ENCODE measurements around the gene FAM131A. TPM values are rescaled to one million over a fixed set of nuclear protein-coding genes. Genes with fewer than 3 reads are reported as not detected.

The FAM131A gene, protein sequence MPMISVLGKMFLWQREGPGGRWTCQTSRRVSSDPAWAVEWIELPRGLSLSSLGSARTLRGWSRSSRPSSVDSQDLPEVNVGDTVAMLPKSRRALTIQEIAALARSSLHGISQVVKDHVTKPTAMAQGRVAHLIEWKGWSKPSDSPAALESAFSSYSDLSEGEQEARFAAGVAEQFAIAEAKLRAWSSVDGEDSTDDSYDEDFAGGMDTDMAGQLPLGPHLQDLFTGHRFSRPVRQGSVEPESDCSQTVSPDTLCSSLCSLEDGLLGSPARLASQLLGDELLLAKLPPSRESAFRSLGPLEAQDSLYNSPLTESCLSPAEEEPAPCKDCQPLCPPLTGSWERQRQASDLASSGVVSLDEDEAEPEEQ
- 4.8 and 5.9 TPM in 2 replicates for total RNA-seq (2014; rRNA removed; shearing (Covaris generic))

DNA sequence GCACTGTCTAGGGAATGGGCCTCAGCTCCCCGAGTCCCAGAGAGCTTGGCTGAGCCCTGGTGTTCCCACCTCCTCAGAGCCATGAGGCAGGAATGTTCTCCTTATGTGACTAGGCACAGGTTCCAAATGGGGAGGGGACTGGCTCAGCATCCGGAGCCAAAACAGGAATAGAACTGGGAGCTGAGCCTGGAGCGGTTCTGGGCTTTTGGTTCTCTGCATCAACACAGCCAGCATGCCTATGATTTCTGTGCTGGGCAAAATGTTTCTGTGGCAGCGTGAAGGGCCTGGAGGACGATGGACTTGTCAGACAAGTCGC is at the start of gene FAM131A:
Gene FAM131A (plus strand): TSS at position 202 of the 316 bp plus-strand sequence. CDS start 31 bp downstream, at position 233.
- Histone ChIP-seq H3K9me3 (replicated peaks) (no peaks in the 10 kb centered on the region), H3K4me1 (peaks cover 7% of the 10 kb centered on the region; the same call in 1 of the 2 replicates), H3K27ac (no peak within 1 kb of the TSS), H3K36me3 (peaks cover 26% of the 10 kb centered on the region), H3K4me3 (peak within 1 kb of the TSS; percentile 63), H3K27me3 (no peaks in the 10 kb centered on the region)
- no peak for DNase-seq

DNA sequence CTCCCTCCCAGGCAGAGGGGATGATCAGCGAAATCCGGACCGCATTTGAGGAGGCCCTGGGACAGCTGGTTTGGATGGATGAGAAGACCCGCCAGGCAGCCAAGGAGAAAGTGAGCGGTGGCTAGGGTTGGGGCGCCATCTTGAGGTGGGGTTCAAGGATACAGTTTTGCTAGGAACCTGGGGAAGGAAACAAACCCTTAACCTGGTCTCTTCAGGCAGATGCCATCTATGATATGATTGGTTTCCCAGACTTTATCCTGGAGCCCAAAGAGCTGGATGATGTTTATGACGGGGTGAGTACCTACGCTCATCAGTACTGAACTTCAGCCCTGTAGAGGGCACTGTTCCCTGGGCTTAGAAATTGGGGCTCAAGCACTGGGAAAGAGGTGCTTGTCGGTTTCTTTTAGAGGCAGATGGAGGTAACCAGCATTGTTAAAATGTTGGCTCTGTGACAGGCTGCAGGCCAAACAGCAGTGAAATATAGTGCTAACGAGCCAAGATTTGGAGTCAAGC is 47.9 kb upstream of the FAM131A start:
- H3K4me3 ChIP-seq: no peak overlapping the region
- H3K4me1 ChIP-seq: no peaks in the 10 kb centered on the region
- H3K27me3 ChIP-seq: no peaks in the 10 kb centered on the region; the same call in 1 of the 2 replicates
- no peaks in the 10 kb centered on the region for H3K36me3 ChIP-seq
- DNase-seq: peak; percentile 79 to 88
- no peaks in the 10 kb centered on the region for H3K9me3 ChIP-seq (replicated peaks)
- no peak overlapping the region for H3K27ac ChIP-seq

DNA sequence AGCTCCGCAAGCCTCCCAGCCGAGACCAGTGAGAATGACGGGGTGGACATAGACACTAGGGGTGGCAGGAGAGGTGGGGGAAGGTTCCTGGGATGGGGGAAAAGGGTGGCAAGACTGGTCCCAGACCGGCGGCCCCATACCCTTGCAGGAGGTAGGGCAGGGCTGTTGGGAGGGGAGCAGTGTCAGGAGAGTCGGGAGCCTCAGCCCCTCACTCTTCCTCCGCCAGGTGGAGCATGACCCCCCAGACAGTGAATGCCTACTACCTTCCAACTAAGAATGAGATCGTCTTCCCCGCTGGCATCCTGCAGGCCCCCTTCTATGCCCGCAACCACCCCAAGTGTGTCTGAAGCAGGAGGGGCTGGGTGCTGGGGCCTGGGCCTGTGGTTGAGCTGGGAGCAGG is 47.1 kb upstream of the FAM131A start:
- no peaks in the 10 kb centered on the region for H3K4me1 ChIP-seq
- no peak for DNase-seq
- H3K36me3 ChIP-seq: no peaks in the 10 kb centered on the region
- no peak overlapping the region for H3K4me3 ChIP-seq
- no peaks in the 10 kb centered on the region; the same call in 1 of the 2 replicates for H3K27me3 ChIP-seq
- no peak overlapping the region for H3K27ac ChIP-seq
- H3K9me3 ChIP-seq (replicated peaks): no peaks in the 10 kb centered on the region

DNA sequence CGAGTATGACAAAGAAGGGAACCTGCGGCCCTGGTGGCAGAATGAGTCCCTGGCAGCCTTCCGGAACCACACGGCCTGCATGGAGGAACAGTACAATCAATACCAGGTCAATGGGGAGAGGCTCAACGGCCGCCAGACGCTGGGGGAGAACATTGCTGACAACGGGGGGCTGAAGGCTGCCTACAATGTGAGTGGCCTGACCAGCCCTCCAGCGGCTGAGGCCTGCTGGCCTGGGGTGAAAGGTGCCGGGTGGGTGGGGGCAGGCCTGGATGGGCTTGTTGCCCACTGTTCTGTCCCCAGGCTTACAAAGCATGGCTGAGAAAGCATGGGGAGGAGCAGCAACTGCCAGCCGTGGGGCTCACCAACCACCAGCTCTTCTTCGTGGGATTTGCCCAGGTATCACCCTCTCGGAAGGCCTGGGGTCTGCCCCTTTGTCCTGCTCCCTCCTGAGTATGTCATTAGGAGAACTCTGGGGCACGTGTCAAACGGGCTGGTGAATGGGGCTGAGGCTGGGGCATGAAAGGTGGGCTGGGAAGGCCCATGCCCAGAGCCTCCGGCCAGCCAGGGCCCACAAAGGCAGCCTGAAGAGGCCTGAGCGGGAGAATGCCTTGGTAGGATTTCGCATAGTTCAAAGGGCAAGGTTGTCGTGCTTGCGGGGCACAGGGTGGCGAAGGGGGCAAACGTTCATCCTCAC is 46.2 kb upstream of the FAM131A start:
- no peaks in the 10 kb centered on the region for H3K36me3 ChIP-seq
- DNase-seq: no peak
- H3K4me1 ChIP-seq: no peaks in the 10 kb centered on the region
- no peak overlapping the region for H3K4me3 ChIP-seq
- no peak overlapping the region for H3K27ac ChIP-seq
- no peaks in the 10 kb centered on the region; the same call in 1 of the 2 replicates for H3K27me3 ChIP-seq
- no peaks in the 10 kb centered on the region for H3K9me3 ChIP-seq (replicated peaks)

DNA sequence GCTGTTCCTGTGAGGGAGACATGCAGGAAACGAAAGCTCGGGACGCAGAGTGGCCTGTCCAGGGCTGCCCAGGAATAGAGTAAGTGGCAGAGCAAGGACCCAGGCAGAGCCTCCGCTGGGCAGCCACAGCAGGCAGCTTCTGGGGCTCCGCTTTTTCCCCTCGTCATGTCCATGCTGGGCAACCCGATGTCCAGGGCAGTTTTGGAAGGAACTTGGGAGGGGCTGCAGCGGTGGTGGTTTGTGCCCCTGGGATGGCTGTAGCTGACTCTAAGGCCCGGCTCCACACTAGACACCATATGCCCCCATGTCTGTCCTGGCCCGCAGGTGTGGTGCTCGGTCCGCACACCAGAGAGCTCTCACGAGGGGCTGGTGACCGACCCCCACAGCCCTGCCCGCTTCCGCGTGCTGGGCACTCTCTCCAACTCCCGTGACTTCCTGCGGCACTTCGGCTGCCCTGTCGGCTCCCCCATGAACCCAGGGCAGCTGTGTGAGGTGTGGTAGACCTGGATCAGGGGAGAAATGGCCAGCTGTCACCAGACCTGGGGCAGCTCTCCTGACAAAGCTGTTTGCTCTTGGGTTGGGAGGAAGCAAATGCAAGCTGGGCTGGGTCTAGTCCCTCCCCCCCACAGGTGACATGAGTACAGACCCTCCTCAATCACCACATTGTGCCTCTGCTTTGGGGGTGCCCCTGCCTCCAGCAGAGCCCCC is 45.5 kb upstream of the FAM131A start:
- DNase-seq: no peak
- Histone ChIP-seq H3K27ac (no peak overlapping the region), H3K36me3 (no peaks in the 10 kb centered on the region), H3K4me1 (no peaks in the 10 kb centered on the region), H3K9me3 (replicated peaks) (no peaks in the 10 kb centered on the region), H3K4me3 (no peak overlapping the region), H3K27me3 (no peaks in the 10 kb centered on the region; the same call in 1 of the 2 replicates)

DNA sequence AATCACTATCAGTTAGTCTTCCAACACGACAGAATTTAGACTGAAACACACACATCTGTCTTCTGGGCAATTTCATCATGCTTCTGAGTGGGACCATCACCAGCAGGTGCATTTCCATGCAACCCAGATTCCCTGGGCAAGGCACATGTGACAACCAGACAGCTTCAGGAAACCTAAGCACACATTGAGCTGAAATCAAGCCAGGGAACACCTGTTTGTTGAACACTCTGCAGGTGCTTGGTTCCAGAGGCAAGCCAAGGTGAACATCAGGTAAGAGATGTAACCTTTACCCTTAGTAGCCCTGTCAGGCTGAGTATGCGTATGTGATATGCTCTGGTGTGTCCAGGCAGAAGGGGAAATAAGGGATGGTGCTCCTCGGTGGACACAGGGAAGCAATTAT is 41.6 kb upstream of the FAM131A start:
- H3K27ac ChIP-seq: no peak overlapping the region
- H3K9me3 ChIP-seq (replicated peaks): no peaks in the 10 kb centered on the region
- H3K27me3 ChIP-seq: no peaks in the 10 kb centered on the region; the same call in 1 of the 2 replicates
- H3K4me3 ChIP-seq: no peak overlapping the region
- peaks cover 6% of the 10 kb centered on the region; the same call in 1 of the 2 replicates for H3K36me3 ChIP-seq
- DNase-seq: no peak
- no peaks in the 10 kb centered on the region for H3K4me1 ChIP-seq

DNA sequence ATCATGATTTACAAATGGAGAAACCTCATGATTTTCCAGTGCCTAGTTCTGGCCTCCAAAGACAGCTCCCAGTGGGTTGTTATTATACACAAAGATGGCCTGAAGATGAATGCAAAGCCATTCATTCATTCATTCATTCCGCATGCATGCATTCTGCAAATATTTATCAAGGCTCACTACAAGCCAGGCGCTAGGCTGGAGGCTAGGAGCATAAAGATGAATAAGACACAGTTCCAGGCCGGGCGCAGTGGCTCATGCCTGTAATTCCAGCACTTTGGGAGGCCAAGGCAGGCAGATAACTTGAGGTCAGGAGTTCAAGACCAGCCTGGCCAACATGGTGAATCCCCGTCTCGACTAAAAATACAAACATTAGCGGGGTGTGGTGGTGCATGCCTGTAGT is 40.8 kb upstream of the FAM131A start:
- Histone ChIP-seq H3K4me1 (no peaks in the 10 kb centered on the region), H3K9me3 (replicated peaks) (no peaks in the 10 kb centered on the region), H3K27me3 (no peaks in the 10 kb centered on the region; the same call in 1 of the 2 replicates), H3K4me3 (no peak overlapping the region), H3K36me3 (peaks cover 15% of the 10 kb centered on the region), H3K27ac (no peak overlapping the region)
- no peak for DNase-seq

DNA sequence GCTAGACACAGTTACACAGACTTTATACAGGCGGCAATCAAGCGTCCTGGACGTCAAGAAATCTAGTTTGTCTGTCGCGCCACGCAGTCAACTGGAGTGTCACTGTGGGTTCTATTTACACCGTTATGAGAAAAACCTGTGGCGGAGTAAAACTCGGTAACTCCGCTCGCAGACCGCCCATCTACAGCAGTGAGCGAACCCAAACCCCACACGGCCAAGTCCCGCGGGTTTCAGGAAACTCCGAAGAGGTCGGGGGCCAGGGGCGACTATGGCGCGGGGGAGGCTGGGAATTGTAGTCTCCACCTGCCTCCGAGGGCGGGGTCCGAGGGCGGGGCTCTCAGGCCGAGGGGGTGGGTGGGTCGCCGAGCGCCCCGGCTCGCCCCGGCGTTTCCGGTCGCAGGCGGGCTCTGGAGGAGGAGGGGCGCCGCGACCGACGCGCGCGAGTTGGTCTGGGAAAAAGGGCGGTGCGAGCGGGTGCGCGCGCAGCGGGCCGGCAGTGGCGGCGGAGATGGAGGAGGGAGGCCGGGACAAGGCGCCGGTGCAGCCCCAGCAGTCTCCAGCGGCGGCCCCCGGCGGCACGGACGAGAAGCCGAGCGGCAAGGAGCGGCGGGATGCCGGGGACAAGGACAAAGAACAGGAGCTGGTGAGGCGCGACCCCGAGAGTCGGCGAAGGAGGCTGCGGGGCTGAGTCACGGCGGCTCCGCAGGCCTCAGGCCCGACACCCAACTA is 38.5 kb upstream of the FAM131A start, which contains the start of gene PSMD2:
Gene PSMD2 (plus strand): TSS at position 483 of the 729 bp plus-strand sequence. CDS start 26 bp downstream, at position 509.
- no peaks in the 10 kb centered on the region for H3K27me3 ChIP-seq

DNA sequence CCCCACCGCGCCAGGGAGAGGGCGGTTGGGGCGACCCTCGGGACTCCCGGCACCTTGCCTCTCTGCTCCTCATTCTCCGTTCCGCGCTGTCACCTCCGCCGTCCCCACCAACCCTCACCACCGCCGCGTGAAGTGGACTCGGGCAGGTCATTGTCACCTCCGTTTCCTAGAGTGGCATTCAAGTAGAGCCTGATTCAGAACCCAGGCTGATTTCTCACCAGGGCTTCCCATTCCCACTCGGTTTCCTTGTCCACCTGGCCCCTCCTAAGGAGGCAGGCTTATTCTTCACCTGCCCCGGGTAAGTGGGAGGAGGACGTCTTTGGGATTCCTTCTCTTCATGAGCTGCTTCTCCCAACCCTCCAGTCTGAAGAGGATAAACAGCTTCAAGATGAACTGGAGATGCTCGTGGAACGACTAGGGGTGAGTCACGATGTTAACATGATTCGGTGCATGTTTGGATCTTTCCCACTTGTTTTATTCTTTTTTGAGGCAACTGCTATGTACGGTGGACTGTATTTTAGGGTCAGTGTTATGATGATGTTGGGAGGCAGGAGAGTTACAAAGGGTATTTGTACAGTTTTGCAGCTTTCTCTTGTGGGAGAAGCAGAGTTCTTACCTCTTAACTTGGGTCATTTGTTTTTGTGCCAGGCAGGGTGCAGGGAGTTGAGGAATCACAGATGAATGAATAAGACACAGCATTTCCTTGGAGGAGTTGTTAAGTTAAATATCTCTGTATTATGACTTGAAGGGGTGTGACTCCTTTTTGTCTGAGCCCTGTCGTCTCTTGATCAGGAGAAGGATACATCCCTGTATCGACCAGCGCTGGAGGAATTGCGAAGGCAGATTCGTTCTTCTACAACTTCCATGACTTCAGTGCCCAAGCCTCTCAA is 37.7 kb upstream of the FAM131A start:
- H3K4me3 ChIP-seq: peak overlapping the region; percentile 99
- no peaks in the 10 kb centered on the region for H3K9me3 ChIP-seq (replicated peaks)
- H3K27ac ChIP-seq: peak overlapping the region; percentile 60
- H3K36me3 ChIP-seq: peaks cover 43% of the 10 kb centered on the region
- no peaks in the 10 kb centered on the region for H3K27me3 ChIP-seq
- no peaks in the 10 kb centered on the region for H3K4me1 ChIP-seq
- DNase-seq: no peak

More for the DNA sequence above, 38.5 kb upstream of the FAM131A start, which contains the start of gene PSMD2:
- Histone ChIP-seq H3K4me1 (no peaks in the 10 kb centered on the region), H3K36me3 (peaks cover 36% of the 10 kb centered on the region), H3K9me3 (replicated peaks) (no peaks in the 10 kb centered on the region), H3K4me3 (peak within 1 kb of the TSS; percentile 99), H3K27ac (peak within 1 kb of the TSS; percentile 60)
- DNase-seq: peak; percentile 96 to 97

DNA sequence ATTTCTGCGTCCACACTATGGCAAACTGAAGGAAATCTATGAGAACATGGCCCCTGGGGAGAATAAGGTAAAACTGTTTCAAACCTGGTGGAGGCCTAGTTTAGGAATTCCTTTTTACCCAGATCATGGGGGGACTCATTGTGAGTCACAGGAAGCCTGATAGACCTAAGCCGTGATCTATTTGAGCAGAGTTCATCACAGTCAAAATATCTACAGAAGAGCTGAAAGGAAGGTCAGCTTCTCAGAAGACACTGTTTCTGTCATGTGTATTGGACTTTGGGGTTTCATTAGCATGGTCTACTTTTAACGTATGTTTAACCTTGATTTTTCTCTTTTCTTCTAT is 37.1 kb upstream of the FAM131A start:
- peak overlapping the region; percentile 99 for H3K4me3 ChIP-seq
- H3K9me3 ChIP-seq (replicated peaks): no peaks in the 10 kb centered on the region
- H3K4me1 ChIP-seq: no peaks in the 10 kb centered on the region
- no peaks in the 10 kb centered on the region for H3K27me3 ChIP-seq
- no peak overlapping the region for H3K27ac ChIP-seq
- DNase-seq: no peak
- peaks cover 45% of the 10 kb centered on the region for H3K36me3 ChIP-seq

DNA sequence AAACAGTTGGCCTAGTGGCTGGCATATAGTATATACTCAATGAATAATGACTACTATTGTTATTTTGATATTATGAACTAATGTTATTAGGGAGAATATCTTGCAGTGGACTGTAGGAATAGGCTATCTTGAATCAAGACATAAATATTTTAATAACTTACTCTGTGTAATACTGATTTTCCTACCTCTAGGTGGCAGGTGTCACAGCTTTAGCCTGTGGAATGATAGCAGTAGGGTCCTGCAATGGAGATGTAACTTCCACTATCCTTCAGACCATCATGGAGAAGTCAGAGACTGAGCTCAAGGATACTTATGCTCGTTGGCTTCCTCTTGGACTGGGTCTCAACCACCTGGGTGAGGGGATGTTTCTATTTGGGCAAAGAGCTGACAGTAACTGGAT is 31.8 kb upstream of the FAM131A start:
- Histone ChIP-seq H3K36me3 (peaks cover 74% of the 10 kb centered on the region), H3K27me3 (no peaks in the 10 kb centered on the region), H3K4me1 (no peaks in the 10 kb centered on the region), H3K9me3 (replicated peaks) (no peaks in the 10 kb centered on the region), H3K27ac (no peak overlapping the region), H3K4me3 (no peak overlapping the region)
- no peak for DNase-seq

DNA sequence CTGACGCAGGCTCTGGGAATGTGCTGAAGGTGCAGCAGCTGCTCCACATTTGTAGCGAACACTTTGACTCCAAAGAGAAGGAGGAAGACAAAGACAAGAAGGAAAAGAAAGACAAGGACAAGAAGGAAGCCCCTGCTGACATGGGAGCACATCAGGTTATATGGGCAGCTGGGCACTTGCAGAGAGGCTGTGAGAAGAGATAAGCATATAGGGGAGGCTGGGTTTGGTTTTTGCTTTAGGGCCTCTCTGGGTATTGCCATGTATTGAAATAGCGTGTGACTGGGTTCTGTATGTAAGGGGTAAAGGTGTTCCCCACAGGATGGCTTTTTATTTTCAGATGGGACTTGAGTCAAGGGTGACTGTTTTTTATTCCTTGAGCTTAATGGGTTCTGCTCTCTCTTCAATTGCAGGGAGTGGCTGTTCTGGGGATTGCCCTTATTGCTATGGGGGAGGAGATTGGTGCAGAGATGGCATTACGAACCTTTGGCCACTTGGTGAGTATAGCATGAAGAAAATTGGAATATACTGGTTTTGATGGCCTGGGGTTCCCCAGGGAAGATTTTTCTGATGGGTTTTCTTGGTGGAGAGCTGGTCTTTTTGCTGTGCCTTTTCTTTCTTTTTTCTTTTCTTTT is 30.9 kb upstream of the FAM131A start:
- Histone ChIP-seq H3K27me3 (no peaks in the 10 kb centered on the region), H3K9me3 (replicated peaks) (no peaks in the 10 kb centered on the region), H3K4me1 (no peaks in the 10 kb centered on the region), H3K4me3 (no peak overlapping the region), H3K36me3 (peaks cover 65% of the 10 kb centered on the region), H3K27ac (no peak overlapping the region)
- no peak for DNase-seq

DNA sequence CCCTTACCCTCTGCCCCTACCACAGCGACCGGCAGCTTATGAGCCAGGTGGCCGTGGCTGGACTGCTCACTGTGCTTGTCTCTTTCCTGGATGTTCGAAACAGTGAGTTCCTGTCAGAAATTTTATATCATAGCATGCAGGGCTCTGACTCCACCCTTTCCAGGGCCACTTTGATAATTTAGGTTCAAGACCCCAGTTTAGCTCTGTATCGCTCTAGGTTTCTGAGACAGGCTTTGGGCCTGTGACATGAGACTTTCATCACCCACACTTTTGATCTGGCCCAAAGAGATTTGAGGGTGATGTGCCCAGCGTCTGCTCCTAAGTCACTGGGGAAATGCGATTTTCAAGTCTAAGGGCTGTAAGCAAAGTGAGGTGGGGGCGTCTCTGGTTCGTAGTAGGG is 29.5 kb upstream of the FAM131A start:
- Histone ChIP-seq H3K27me3 (no peaks in the 10 kb centered on the region), H3K27ac (no peak overlapping the region), H3K36me3 (peaks cover 50% of the 10 kb centered on the region), H3K9me3 (replicated peaks) (no peaks in the 10 kb centered on the region), H3K4me1 (no peaks in the 10 kb centered on the region), H3K4me3 (no peak overlapping the region)
- no peak for DNase-seq
